ENCODE results near the gene FNDC3A. TPM values are rescaled to one million over a fixed set of nuclear protein-coding genes. Genes with fewer than 3 reads are reported as not detected.
A peak's percentile ranks its signal among the peaks of the same experiment; 100 is the strongest.

The FNDC3A gene
- total and polyA plus RNA-seq, 9 of the 15 experiments (the other 6 are each of a cell fraction or from before 2014, with no cell fraction given), result 4.1 to 22.0 (median 13.5) TPM

GRCh38 chr13:49220036-49220855 is 244.5 kb downstream of the FNDC3A start, which contains the start of gene MLNR (continued):
- peak; percentile 24; the same call in 1 of the 2 replicates for TF ChIP-seq MGA (IDR thresholded peaks at IDR 0.05)
- no peak for TF ChIP-seq ILF3 (IDR thresholded peaks at IDR 0.05; ENCODE audit: borderline replicate concordance)
- no peak for TF ChIP-seq PREB (CRISPR knock-in tag; IDR thresholded peaks at IDR 0.05)
- TF ChIP-seq MAFF (IDR thresholded peaks at IDR 0.05; ENCODE audit: low read length), result no peak
- TF ChIP-seq ZNF277 (CRISPR knock-in tag; IDR thresholded peaks at IDR 0.05; ENCODE audit: borderline replicate concordance), result no peak
- no peak for TF ChIP-seq ESRRB (CRISPR knock-in tag; IDR thresholded peaks at IDR 0.05; ENCODE audit: borderline replicate concordance)
- TF ChIP-seq LCOR (CRISPR knock-in tag; IDR thresholded peaks at IDR 0.05), result no peak
- TF ChIP-seq ZNF347 (CRISPR knock-in tag; IDR thresholded peaks at IDR 0.05; ENCODE audit: low read depth), result no peak
- TF ChIP-seq KAT8 (IDR thresholded peaks at IDR 0.05; ENCODE audit: low read depth), result no peak
- TF ChIP-seq PHF8 (IDR thresholded peaks at IDR 0.05; ENCODE audit: borderline replicate concordance, low read length), result peak; percentile 33; the same call in 1 of the 2 replicates
- TF ChIP-seq NRF1 (conservative IDR thresholded peaks at IDR 0.05 in 1 of 2, IDR thresholded peaks at IDR 0.05 in 1 of 2), result peak in 1 of 2 experiments; percentile 25; a peak in 2 of 4 replicates
- TF ChIP-seq MIER1 (IDR thresholded peaks at IDR 0.05; ENCODE audit: low read depth), result no peak
